DOHH2 (cell line): ENCODE measurements around the gene EGR1.

Experiments used
- CTCF ChIP-seq: fragments of 200-600 bp; sonication (generic); IDR thresholded peaks from one replicate; pipeline ENCODE4 v1.5.1; 2014; ENCODE audit warnings: antibody characterized with exemption, mild to moderate bottlenecking, low read depth, low read length; ENCODE audit not compliant: poor library complexity, severe bottlenecking
- EZH2phosphoT487 ChIP-seq: fragments of 200-600 bp; sonication (generic); IDR thresholded peaks from 2 replicates; pipeline ENCODE4 v1.6.1; 2017; ENCODE audit warnings: borderline replicate concordance, mild to moderate bottlenecking, antibody characterized with exemption, low read length, moderate library complexity, mixed read lengths

GRCh38 chr5:138514021-138514420, 48.7 kb downstream of the EGR1 start:
- TF ChIP-seq CTCF (no peak), EZH2phosphoT487 (no peak)
